ENCODE data around the gene COL5A1.

- TF ChIP-seq GATA2 (IDR thresholded peaks at IDR 0.05; ENCODE audit: low read depth, low read length) (no peak), GATA3 (IDR thresholded peaks at IDR 0.05; ENCODE audit: low read depth, low read length) (no peak)
Observed at GRCh38 chr9:134719331-134719730, 77.7 kb downstream of the COL5A1 start.

Data from SH-SY5Y (cell line).